SK-N-MC (cell line): ENCODE measurements around the gene GABBR2.

Experiments used
- DNase-seq: peaks from one replicate; pipeline ENCODE4 v3.0.0-alpha.2; 2011; ENCODE audit warnings: low read depth, low spot score
- H3K27ac ChIP-seq: fragments of 200-600 bp; sonication (generic); 2 replicates; pipeline ENCODE4 v1.5.1; 2016; ENCODE audit warnings: mixed run types
- H3K36me3 ChIP-seq: fragments of 200-600 bp; sonication (generic); 2 replicates; pipeline ENCODE4 v1.6.1; 2017; ENCODE audit warnings: antibody characterized with exemption, low read length, mixed read lengths; ENCODE audit not compliant: insufficient read depth
- H3K4me3 ChIP-seq: fragments of 200-600 bp; sonication (generic); 2 replicates; pipeline ENCODE4 v1.5.1; 2016
- H3K9ac ChIP-seq: fragments of 200-600 bp; sonication (generic); 2 replicates; pipeline ENCODE4 v1.8.0; 2017; ENCODE audit warnings: mixed run types, mixed read lengths; ENCODE audit not compliant: insufficient read length
- H3K9me3 ChIP-seq: fragments of 200-600 bp; sonication (generic); 2 replicates; pipeline ENCODE4 v1.6.1; 2017; ENCODE audit warnings: low read depth, mild to moderate bottlenecking, antibody characterized with exemption, low read length, moderate library complexity, mixed read lengths
- EZH2 ChIP-seq: fragments of 200-600 bp; sonication (generic); IDR thresholded peaks from one replicate; pipeline ENCODE4 v1.6.1; 2017; ENCODE audit warnings: antibody characterized with exemption
- FOXP2 ChIP-seq: optimal IDR thresholded peaks from 2 replicates; pipeline ENCODE3; 2011; ENCODE audit warnings: mild to moderate bottlenecking, moderate library complexity; ENCODE audit not compliant: insufficient read depth; ENCODE audit errors: extremely low read length, control extremely low read depth
- POLR2AphosphoS5 ChIP-seq: IDR thresholded peaks from 2 replicates; pipeline ENCODE4 v1.6.1; 2012; ENCODE audit warnings: mild to moderate bottlenecking, low read depth, low read length, borderline replicate concordance

GABBR2 gene

DNA sequence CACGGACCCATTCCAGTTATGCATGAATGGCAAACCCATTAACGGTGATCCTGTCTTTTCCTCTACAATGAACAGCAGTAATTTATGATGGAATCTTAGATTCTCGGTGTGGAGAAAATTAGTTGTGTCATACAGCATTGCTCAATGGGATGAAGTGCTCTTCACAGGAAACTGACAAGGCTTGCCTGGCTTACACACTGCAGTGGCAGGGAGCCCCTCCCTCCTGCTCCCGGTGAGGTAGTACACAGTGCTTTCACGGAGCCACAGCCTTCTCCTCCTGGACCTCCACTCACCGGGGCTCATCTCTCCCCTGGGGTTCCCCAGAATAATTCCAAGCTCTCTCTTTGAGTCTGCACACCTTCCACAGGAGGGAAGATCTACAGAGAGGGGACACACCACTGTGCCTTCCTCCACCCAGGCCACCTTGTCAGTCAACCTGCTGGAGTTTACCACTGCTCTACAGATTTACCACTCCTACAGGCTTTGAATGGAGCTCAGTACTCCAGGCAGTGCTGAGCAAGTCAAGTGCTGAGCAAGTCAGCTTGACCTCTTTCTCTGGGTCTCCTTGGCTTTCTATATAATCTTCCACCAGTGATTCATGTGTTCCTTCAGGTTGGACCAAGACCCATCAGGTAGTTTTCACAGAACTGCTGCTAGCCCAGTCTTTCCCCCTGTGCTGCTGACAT, 394.2 kb downstream of the GABBR2 start:
- no peak overlapping the region for H3K4me3 ChIP-seq
- no peak overlapping the region for H3K9ac ChIP-seq
- no peak overlapping the region for H3K27ac ChIP-seq
- H3K9me3 ChIP-seq: no peaks in the 10 kb centered on the region
- TF ChIP-seq POLR2AphosphoS5: no peak
- TF ChIP-seq EZH2: no peak
- TF ChIP-seq FOXP2: no peak
- DNase-seq: no peak
- H3K36me3 ChIP-seq: no peaks in the 10 kb centered on the region

DNA sequence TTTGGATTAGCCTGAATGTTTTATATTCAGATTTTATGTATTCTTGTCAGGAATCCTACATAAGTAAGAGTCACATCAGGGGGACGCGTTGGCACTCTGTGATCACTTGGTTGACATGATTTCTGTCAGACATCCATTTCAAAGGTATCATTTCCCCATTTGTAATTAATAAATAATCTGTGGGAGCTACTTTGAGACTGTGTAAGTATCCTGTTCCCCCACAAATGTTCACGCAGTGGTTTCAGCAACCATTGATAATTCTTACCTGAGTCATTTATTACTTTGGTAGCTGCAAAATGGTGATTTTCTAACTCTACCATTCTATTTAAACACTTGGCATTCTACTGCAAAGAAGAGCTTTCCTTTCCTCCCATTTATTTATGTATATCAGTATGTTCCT, 396.4 kb downstream of the GABBR2 start:
- TF ChIP-seq FOXP2: no peak
- TF ChIP-seq EZH2: no peak
- TF ChIP-seq POLR2AphosphoS5: no peak
- Histone ChIP-seq H3K9ac (no peak overlapping the region), H3K27ac (no peak overlapping the region), H3K4me3 (no peak overlapping the region), H3K36me3 (no peaks in the 10 kb centered on the region), H3K9me3 (no peaks in the 10 kb centered on the region)
- no peak for DNase-seq

DNA sequence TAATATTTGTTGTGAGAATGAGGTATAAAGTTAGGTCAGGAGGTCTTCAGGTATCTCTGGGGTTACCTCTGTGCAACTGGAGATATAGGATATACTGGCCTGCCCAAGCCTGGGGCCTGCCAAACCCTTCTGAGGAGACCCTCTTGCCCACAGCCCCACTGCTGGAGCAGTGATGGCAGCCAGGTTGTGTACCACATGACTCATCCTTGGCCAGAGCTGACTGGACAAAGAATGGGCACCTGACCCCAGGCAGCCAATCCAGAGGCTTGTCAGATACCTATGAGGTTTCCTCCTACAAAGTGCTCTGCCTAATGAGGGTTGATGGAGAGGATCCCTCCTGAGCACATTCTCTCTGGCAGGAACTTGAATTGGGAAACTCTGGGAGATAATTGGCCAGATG, 397.2 kb downstream of the GABBR2 start:
- Histone ChIP-seq H3K4me3 (no peak overlapping the region), H3K27ac (no peak overlapping the region), H3K36me3 (no peaks in the 10 kb centered on the region), H3K9ac (no peak overlapping the region), H3K9me3 (no peaks in the 10 kb centered on the region)
- no peak for DNase-seq
- TF ChIP-seq EZH2 (no peak), POLR2AphosphoS5 (no peak), FOXP2 (no peak)

DNA sequence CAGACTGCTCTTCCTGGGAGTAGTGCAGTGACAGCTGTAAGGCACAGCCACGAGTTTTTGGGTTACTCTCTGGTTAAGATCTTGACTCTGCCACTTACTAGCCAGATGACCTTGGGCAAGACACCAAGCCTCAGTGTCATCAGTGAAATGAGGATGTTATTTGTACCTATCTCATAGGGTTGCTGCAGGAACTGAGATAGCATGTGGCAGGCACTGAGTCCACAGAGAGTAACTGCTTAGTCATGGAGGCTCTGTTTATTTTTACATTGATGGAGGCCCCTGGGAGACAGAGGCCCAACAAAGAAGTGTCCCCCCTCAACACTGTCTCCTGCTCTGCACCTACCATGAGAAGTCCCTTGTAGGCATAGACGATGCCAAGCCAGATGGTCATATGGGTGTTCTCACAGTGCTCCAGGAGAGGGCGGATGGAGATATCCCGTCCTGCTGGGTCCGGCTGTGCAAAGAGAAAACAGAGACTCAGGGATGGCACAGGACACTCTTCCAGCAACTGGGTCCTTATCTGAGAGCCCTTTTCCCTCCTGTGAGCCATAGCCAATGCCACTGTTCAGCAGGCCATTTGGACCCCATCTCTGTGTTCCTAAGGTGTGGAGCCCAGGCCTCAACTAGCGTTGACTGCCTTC, 397.9 kb downstream of the GABBR2 start:
- no peaks in the 10 kb centered on the region for H3K36me3 ChIP-seq
- no peak for TF ChIP-seq FOXP2
- TF ChIP-seq POLR2AphosphoS5: no peak
- no peak for TF ChIP-seq EZH2
- no peak overlapping the region for H3K27ac ChIP-seq
- H3K9me3 ChIP-seq: no peaks in the 10 kb centered on the region
- DNase-seq: no peak
- H3K9ac ChIP-seq: no peak overlapping the region
- H3K4me3 ChIP-seq: no peak overlapping the region

DNA sequence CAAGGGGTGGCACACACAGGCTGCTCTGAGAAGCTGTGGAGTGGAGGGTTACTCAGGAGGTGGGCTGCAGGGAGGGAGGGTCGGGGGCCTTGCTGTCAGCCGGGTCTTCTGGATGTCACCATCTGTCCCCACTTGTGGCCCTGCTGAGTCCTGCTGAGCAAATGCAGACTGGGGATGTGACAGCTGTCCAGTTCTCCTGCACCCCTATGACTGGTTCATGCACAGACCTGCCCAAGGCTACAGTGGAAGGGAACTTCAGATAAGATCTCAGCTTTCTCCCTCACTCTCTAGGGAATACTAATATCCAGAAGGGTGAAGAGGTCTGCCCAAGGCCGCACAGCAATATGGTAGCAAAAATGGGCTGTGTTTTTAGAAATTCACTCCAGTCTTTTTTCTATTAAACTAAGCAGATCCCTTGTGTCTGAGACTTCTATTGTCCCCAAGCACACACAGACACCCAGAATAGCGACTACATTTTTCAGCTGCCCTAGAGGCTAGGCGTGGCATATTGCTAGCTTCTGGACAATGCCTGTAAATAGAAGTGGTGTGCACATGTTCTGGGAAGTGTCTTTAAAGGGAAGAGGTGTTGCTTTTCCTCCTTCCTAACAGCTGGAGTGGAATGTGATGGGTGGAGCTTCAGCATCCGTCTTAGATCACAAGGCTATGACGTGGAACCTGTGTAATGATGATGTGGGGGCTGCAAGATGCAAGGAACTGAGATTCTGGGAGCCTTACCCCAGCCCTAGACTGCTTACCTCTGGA, 402.2 kb downstream of the GABBR2 start:
- Histone ChIP-seq H3K9ac (no peak overlapping the region), H3K4me3 (no peak overlapping the region), H3K36me3 (no peaks in the 10 kb centered on the region), H3K9me3 (no peaks in the 10 kb centered on the region), H3K27ac (no peak overlapping the region)
- DNase-seq: no peak
- TF ChIP-seq EZH2 (no peak), POLR2AphosphoS5 (no peak), FOXP2 (no peak)

DNA sequence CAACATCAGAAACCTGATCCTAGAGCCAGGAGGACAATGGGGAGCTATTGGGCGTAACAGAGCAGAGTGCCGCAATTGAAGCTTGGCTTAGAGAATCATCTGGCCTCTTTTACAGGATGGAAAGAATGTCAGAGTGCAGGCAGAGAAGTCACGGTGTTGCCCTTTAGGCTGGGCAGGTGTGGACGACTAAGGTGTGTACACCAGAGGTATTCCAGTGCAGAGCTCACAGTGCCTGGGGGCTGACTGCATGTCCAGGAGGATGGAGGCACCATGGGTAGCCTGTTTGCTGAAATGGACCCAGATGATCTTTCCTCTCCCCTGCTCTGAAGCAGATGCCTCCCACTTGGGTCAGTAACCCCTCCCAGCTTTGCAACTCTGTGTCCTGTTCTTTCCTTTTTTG, 404.4 kb downstream of the GABBR2 start:
- Histone ChIP-seq H3K36me3 (no peaks in the 10 kb centered on the region), H3K9me3 (no peaks in the 10 kb centered on the region), H3K4me3 (no peak overlapping the region), H3K27ac (no peak overlapping the region), H3K9ac (no peak overlapping the region)
- no peak for DNase-seq
- TF ChIP-seq FOXP2 (no peak), EZH2 (no peak), POLR2AphosphoS5 (no peak)

DNA sequence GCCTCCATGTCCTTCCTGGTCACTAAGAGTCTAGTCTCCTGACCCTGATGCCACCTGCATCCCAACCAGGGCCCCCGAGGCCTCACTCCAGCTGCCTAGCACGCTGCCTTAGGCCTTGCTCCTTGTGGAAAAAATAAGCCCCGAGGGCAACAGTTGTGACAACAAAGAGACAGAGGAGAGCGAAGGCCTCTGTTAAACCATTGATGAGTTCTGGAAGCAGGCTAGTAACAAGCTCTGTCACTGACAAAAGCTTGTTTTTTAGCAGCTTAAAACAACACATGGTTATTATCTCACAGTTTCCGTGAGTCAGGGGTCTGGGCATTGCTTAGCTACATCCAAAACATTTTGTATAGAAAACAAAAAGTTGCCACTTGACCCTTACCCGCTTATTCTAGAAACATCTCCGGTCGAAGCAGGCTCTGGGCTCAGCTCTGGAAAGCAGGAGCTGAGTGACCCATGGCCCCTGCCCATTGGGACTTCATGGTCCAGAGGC, 405.1 kb downstream of the GABBR2 start:
- H3K9me3 ChIP-seq: no peaks in the 10 kb centered on the region
- H3K4me3 ChIP-seq: no peak overlapping the region
- no peaks in the 10 kb centered on the region for H3K36me3 ChIP-seq
- no peak overlapping the region for H3K27ac ChIP-seq
- DNase-seq: no peak
- no peak overlapping the region for H3K9ac ChIP-seq
- no peak for TF ChIP-seq EZH2
- TF ChIP-seq FOXP2: no peak
- no peak for TF ChIP-seq POLR2AphosphoS5

DNA sequence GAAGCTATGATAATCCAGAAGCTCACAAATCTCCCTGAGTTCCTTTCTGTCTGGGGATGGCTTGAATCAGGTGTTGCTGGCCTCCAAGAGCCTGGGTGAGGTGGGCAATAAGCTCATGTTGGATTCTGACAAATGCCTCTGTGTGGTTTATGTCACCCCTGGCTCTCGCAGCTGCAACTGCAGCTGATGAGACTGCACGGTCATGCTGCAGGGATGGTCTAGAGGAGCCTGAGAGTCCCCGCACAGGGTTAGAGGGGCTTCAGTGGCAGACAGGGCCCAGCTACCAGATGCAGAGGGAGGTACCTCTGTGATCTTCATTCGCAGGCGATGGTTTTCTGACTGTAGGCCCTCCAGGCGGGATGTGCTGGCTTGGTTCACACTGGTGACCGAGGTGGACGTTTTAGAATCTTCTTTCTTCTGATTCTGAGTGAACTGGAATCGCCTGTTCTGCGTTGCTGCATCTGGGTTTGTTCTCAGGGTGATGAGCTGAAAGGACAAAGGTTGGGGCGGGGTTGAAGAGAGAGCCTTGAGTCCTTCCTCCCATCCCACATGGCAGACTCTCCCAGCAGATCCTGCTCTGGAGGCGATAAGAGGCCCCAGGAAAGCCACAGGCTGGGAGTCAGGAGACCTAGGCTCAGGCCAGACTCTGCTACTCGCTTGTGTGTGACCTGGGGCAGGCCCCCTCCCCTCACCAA, 405.6 kb downstream of the GABBR2 start:
- H3K4me3 ChIP-seq: no peak overlapping the region
- TF ChIP-seq FOXP2 (no peak), POLR2AphosphoS5 (no peak), EZH2 (no peak)
- H3K27ac ChIP-seq: no peak overlapping the region
- DNase-seq: no peak
- H3K9me3 ChIP-seq: no peaks in the 10 kb centered on the region
- H3K36me3 ChIP-seq: no peaks in the 10 kb centered on the region
- H3K9ac ChIP-seq: no peak overlapping the region
